ENCODE measurements around the gene HELZ.

DNA sequence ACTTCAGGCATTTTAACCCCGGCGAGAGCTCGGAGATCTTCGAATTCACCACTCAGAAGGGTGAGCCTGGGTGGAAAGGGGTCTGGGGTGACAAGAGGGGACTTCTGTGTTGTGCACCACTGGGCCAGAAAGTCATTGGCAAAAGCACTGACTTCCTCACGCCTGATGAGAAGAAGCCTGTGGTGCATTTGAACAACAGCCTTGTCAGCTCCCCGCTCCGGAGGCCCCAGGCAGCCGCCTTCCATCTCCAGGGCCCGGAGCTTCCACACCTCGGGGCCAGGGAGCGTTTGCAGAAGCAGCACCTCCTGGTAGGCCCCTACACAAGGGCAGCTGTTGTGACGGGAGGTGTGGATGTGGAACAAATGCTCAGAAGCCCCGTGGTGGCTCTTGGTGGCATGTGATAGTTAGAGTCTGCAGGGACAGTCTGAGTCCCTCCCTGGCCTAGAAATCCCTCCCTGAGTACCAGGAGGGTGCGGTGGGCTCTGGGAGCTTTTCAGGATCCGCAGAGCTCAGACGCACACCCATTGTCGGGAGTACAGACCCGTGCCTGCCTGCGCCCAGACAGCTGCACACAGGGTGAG lies 190.9 kb downstream of the HELZ start:
- TF ChIP-seq GATA2 (IDR thresholded peaks at IDR 0.05; ENCODE audit: low read depth, low read length) (no peak), GATA3 (IDR thresholded peaks at IDR 0.05; ENCODE audit: low read depth, low read length) (no peak)

Measured in SH-SY5Y (cell line).